Measurements from ENCODE around the gene FBN2. TPM values are rescaled to one million over a fixed set of nuclear protein-coding genes. Genes with fewer than 3 reads are reported as not detected.

FBN2 gene
- total and polyA plus RNA-seq, 11 donors = 7.4 to 28.0 (median 9.7) TPM

DNA sequence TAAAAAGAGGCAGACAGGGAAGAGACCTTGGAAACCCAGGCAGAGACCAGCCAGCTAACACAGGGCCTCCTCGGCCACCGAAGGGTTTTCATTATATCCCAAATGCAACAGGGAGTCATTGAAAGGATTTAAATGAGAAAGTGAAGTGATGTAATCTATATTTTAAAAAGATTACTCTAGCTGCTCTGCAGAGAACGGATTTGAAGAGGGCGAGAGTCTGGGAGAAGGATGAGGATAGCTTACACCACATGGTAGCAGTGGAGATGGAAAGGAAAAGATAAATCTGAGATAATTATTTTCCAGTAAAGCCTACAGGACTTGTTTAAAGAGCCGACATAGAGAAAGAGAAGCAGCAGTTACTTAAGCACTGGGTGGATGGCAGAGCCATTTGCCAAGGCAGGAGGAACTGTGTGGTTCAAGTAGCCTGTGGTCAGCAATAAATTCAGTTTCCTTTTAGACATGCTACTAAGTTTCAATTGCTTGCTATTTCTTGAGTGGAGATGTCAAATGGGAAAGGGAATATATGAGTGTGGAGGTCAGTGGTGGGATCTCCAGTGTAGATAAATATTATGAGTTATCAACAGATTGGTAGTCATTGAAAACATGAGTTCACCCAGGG lies 9.3 kb downstream of the FBN2 start:
- Histone ChIP-seq H3K4me3 (no peak overlapping the region), H3K36me3 (peaks cover 0 to 4% (median 0%) of the 10 kb centered on the region in 9 donors), H3K9me3 (no peaks in the 10 kb centered on the region), H3K4me1 (peaks cover 0 to 15% (median 0%) of the 10 kb centered on the region in 12 donors), H3K27ac (peak overlapping the region in 1 of 12 donors; percentile 15), H3K27me3 (no peaks in the 10 kb centered on the region)
- intact Hi-C loops (cut with DNase I) = no loop called here
- TF ChIP-seq POLR2A (IDR thresholded peaks at IDR 0.05) = no peak
- TF ChIP-seq, protein P1, sequence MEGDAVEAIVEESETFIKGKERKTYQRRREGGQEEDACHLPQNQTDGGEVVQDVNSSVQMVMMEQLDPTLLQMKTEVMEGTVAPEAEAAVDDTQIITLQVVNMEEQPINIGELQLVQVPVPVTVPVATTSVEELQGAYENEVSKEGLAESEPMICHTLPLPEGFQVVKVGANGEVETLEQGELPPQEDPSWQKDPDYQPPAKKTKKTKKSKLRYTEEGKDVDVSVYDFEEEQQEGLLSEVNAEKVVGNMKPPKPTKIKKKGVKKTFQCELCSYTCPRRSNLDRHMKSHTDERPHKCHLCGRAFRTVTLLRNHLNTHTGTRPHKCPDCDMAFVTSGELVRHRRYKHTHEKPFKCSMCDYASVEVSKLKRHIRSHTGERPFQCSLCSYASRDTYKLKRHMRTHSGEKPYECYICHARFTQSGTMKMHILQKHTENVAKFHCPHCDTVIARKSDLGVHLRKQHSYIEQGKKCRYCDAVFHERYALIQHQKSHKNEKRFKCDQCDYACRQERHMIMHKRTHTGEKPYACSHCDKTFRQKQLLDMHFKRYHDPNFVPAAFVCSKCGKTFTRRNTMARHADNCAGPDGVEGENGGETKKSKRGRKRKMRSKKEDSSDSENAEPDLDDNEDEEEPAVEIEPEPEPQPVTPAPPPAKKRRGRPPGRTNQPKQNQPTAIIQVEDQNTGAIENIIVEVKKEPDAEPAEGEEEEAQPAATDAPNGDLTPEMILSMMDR (IDR thresholded peaks at IDR 0.05) = no peak
- ATAC-seq (no peak), DNase-seq (no peak)
- 73 to 83% (median 78%) methylated on average over 5 of the region's 5 CpGs for WGBS, 4 donors

DNA sequence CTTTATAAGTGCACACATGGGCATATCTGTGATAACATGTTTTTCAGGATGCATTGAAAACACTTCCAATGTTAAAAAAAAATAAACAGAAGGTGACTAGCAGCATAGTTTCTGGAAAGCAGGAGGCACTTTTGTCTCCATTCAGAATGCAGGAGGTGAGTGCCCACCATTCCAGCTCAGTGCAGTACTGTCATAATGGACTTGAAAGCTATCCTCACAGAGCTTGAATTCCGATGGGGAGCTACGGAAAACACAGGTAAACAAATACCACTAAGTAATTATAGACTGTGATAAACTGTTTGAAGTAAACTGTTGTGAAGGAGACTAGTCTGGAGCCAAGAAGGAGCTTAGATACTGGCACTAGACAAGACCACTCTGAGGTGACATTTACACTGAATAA lies 9.9 kb downstream of the FBN2 start:
- H3K27ac ChIP-seq = peak overlapping the region in 1 of 12 donors; percentile 15
- DNase-seq = no peak
- 42 to 58% (median 49%) methylated on average over 2 of the region's 2 CpGs for WGBS, 4 donors
- H3K27me3 ChIP-seq = no peaks in the 10 kb centered on the region
- peaks cover 0 to 4% (median 0%) of the 10 kb centered on the region in 9 donors for H3K36me3 ChIP-seq
- no peak overlapping the region for H3K4me3 ChIP-seq
- H3K9me3 ChIP-seq = no peaks in the 10 kb centered on the region
- ATAC-seq = no peak
- TF ChIP-seq, protein P1 (IDR thresholded peaks at IDR 0.05) = no peak
- no peak for TF ChIP-seq POLR2A (IDR thresholded peaks at IDR 0.05)
- H3K4me1 ChIP-seq = peaks cover 0 to 12% (median 0%) of the 10 kb centered on the region in 12 donors
- intact Hi-C loops (cut with DNase I) = no loop called here

DNA sequence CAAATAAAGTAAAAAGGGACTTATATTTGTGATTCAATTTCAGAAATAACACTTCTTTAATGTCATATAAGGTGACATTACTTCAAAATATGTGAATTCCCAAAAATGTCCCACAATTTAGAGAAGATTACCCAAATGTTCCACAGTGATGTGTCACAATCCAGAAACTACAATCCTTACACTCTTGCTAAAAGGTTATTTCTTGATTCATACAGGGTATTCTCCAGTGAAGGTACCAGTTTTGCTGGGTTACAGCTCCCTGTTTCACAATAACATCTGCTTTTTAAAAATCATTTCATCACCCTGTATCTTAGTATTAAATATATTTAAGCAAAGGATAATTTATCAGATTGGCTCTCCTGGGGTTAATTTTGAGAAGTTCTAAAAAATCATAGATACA lies 11.0 kb downstream of the FBN2 start:
- TF ChIP-seq, protein P1 (IDR thresholded peaks at IDR 0.05) = no peak
- no peak for TF ChIP-seq POLR2A (IDR thresholded peaks at IDR 0.05)
- H3K36me3 ChIP-seq = peaks cover 0 to 4% (median 0%) of the 10 kb centered on the region in 9 donors
- DNase-seq = no peak
- ATAC-seq = no peak
- no peaks in the 10 kb centered on the region for H3K27me3 ChIP-seq
- intact Hi-C loops (cut with DNase I) = no loop called here
- H3K4me3 ChIP-seq = no peak overlapping the region
- no peak overlapping the region for H3K27ac ChIP-seq
- peaks cover 0 to 7% (median 0%) of the 10 kb centered on the region in 12 donors for H3K4me1 ChIP-seq
- no peaks in the 10 kb centered on the region for H3K9me3 ChIP-seq

DNA sequence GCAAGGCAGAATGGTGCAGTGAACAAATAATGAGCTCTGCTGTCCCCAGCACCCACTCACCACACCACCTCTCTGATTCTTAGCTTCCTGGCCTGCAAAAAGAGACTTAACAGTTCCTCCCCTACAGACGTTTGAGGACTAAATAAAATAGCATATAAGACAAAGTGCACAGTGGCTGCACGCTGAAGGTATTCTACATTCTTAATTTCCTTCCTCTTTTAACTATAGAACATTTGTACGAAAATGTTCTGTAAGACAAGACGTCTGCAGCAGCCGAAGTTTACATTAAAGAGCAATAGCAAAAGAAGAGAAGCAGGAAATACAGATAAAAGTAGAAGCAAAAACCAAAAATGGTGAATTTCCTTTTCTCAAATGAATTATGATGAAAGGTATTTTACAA lies 15.7 kb downstream of the FBN2 start:
- no peaks in the 10 kb centered on the region for H3K27me3 ChIP-seq
- 44 to 60% (median 49%) methylated on average over 5 of the region's 5 CpGs for WGBS, 4 donors
- H3K4me1 ChIP-seq = peaks cover 0 to 9% (median 0%) of the 10 kb centered on the region in 12 donors
- DNase-seq (no peak), ATAC-seq (no peak)
- intact Hi-C loops (cut with DNase I) = no loop called here
- TF ChIP-seq POLR2A (IDR thresholded peaks at IDR 0.05) = no peak
- TF ChIP-seq, protein P1 (IDR thresholded peaks at IDR 0.05) = no peak
- no peak overlapping the region for H3K27ac ChIP-seq
- H3K36me3 ChIP-seq = peaks cover 0 to 13% (median 0%) of the 10 kb centered on the region in 9 donors
- no peaks in the 10 kb centered on the region for H3K9me3 ChIP-seq
- H3K4me3 ChIP-seq = no peak overlapping the region

Data from heart left ventricle (tissue), 16 donors.